B cell (primary cell): ENCODE results near the gene ANTXR1.

Source experiments
- CTCF ChIP-seq: fragments of 200-600 bp; IDR thresholded peaks from one replicate; pipeline ENCODE4 v1.8.0; 2022; ENCODE audit warnings: antibody characterized with exemption, mild to moderate bottlenecking
- EZH2 ChIP-seq: IDR thresholded peaks from 2 replicates; pipeline ENCODE4 v1.6.1; 2012; ENCODE audit warnings: borderline replicate concordance, low read depth, mild to moderate bottlenecking, moderate library complexity, low read length; ENCODE audit not compliant: insufficient read depth, poor library complexity, severe bottlenecking

DNA sequence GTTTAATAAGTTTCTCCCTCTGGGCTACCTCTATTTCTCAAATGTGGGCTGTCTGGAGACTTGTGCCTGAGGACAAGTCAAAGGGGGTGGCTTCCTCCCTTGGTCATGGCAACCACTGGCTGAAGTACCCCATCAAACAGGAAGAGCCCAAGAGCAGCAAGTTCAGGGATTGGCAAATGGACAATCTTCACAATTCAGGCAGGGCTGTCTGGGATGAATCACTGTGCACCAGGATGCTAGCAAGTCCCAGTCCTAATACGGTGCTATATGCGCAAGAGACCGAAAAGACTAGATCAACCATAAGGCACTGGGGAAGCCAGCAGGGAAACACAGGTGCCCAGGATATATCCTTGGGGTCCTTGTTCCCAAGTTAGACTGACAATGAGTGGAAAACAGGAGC, 75.5 kb downstream of the ANTXR1 start:
- TF ChIP-seq CTCF, result no peak
- no peak for TF ChIP-seq EZH2
